ENCODE data around the gene NME8.

Gene NME8

GRCh38 chr7:37945336-37945735 is 96.9 kb downstream of the NME8 start:
- TF ChIP-seq YY1 (IDR thresholded peaks at IDR 0.05; ENCODE audit: low read depth): no peak

DNA sequence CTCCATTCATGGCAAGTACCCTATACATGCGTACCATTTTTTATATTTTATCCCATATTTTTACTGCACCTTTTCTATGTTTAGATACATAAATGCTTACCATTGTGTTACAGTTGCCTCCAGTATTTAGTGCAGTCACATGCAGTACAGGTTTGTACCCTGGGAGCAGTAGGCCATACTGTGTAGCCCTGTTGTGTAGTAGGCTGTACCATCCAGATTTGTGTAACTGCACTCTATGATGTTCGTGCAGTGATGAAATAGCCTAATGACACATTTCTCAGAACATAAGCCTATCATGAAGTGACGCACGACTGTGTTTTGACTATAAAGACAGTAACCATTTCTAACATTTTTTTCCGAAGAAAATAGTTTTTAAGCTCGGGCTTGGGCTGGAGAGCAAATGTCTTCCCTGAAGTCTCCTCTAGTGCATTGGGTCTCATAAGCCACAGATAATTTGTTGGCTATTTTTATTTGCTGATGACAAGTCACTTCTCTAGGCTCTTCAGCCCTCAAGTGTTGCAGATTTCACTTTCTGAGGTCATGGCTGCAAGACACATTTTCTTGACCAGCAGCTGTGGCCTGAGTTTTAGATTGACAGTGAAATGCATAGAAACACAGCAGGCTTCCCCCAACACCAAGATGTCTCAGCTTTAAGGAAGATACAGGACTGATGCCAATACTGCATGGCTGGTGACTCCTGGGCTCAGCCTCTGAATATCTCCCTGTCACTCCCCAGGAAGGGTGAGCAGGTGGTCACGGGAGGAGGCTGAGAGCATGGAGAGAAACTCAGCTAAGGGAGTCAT is 98.9 kb downstream of the NME8 start:
- no peak for TF ChIP-seq ZBTB7A (IDR thresholded peaks at IDR 0.05; ENCODE audit: low read depth)
- TF ChIP-seq EGR1 (IDR thresholded peaks at IDR 0.05): no peak
- TF ChIP-seq RAD21 (IDR thresholded peaks at IDR 0.05; ENCODE audit: low read depth): no peak
- TF ChIP-seq TEAD4 (IDR thresholded peaks at IDR 0.05): no peak
- no peak for TF ChIP-seq FOXM1 (IDR thresholded peaks at IDR 0.05; ENCODE audit: borderline replicate concordance, low read depth)

- TF ChIP-seq RAD21 (IDR thresholded peaks at IDR 0.05; ENCODE audit: low read depth) (no peak), FOXM1 (IDR thresholded peaks at IDR 0.05; ENCODE audit: borderline replicate concordance, low read depth) (no peak), TAF1 (IDR thresholded peaks at IDR 0.05; ENCODE audit: low read depth) (no peak)
- TF ChIP-seq, protein P1, sequence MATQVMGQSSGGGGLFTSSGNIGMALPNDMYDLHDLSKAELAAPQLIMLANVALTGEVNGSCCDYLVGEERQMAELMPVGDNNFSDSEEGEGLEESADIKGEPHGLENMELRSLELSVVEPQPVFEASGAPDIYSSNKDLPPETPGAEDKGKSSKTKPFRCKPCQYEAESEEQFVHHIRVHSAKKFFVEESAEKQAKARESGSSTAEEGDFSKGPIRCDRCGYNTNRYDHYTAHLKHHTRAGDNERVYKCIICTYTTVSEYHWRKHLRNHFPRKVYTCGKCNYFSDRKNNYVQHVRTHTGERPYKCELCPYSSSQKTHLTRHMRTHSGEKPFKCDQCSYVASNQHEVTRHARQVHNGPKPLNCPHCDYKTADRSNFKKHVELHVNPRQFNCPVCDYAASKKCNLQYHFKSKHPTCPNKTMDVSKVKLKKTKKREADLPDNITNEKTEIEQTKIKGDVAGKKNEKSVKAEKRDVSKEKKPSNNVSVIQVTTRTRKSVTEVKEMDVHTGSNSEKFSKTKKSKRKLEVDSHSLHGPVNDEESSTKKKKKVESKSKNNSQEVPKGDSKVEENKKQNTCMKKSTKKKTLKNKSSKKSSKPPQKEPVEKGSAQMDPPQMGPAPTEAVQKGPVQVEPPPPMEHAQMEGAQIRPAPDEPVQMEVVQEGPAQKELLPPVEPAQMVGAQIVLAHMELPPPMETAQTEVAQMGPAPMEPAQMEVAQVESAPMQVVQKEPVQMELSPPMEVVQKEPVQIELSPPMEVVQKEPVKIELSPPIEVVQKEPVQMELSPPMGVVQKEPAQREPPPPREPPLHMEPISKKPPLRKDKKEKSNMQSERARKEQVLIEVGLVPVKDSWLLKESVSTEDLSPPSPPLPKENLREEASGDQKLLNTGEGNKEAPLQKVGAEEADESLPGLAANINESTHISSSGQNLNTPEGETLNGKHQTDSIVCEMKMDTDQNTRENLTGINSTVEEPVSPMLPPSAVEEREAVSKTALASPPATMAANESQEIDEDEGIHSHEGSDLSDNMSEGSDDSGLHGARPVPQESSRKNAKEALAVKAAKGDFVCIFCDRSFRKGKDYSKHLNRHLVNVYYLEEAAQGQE (IDR thresholded peaks at IDR 0.05; ENCODE audit: low read depth): no peak
Observed at GRCh38 chr7:37947941-37948210, 99.5 kb downstream of the NME8 start.

Data from Ishikawa (cell line).